HCT116 (cell line): Measurements from ENCODE around the gene SCAI.

ENCODE experiments used
- EZH2 ChIP-seq: fragments of 200-600 bp; sonication (generic); IDR thresholded peaks from 2 replicates; pipeline ENCODE4 v1.6.1; 2017; ENCODE audit warnings: antibody characterized with exemption, mixed run types
- POLR2AphosphoS5 ChIP-seq: IDR thresholded peaks from 2 replicates; pipeline ENCODE4 v1.6.1; 2011; ENCODE audit warnings: mild to moderate bottlenecking, low read depth, low read length, moderate library complexity

GRCh38 chr9:125145425-125145824 is 2.1 kb upstream of the SCAI start:
- TF ChIP-seq EZH2 = no peak
- TF ChIP-seq POLR2AphosphoS5 = no peak
